Muscle of leg (tissue), 11 donors: ENCODE measurements around the gene NRIP1. TPM values are rescaled to one million over a fixed set of nuclear protein-coding genes. Genes with fewer than 3 reads are reported as not detected.
A peak's percentile ranks its signal among the peaks of the same experiment; 100 is the strongest.
"Not testable (repeated sequence)": the region's sequence is repeated elsewhere in the genome, so short reads cannot be mapped to it uniquely, and the experiment has no call there.

Experiments
- DNase-seq: peaks from one replicate; pipeline ENCODE4 v3.0.0; 2013
- H3K27ac ChIP-seq: one replicate; pipeline ENCODE4 v1.5.1; 2013; ENCODE audit warnings: mild to moderate bottlenecking, low read length, control low read depth
- H3K27me3 ChIP-seq: one replicate; pipeline ENCODE4 v1.6.1; 2013; ENCODE audit warnings: low read length; ENCODE audit not compliant: control insufficient read depth, insufficient read depth
- H3K36me3 ChIP-seq: one replicate; pipeline ENCODE4 v1.6.1; 2013; ENCODE audit warnings: low read length; ENCODE audit not compliant: control insufficient read depth, insufficient read depth
- H3K4me1 ChIP-seq: one replicate; pipeline ENCODE4 v1.6.1; 2013; ENCODE audit warnings: low read length; ENCODE audit not compliant: control insufficient read depth, insufficient read depth
- H3K4me3 ChIP-seq: one replicate; pipeline ENCODE4 v1.5.1; 2013; ENCODE audit warnings: low read length, control low read depth
- H3K9me3 ChIP-seq: replicated peaks from 2 replicates; pipeline ENCODE4 v1.6.1; 2013; ENCODE audit warnings: low read depth, low read length; ENCODE audit not compliant: control insufficient read depth
- WGBS: methylation state at CpG from one replicate; pipeline ENCODE4 v1.1.5; 2013; ENCODE audit warnings: missing lambda C conversion rate; ENCODE audit not compliant: insufficient coverage; 5-methylcytosine and 5-hydroxymethylcytosine counted together
- polyA plus RNA-seq, 8 donors: library from polyadenylated mRNA; unstranded; fragments of 120-200 nt; gene quantifications; one replicate each; pipeline versions ENCODE4 v1.2.1 to v1.2.3, GENCODE V29; 2013; ENCODE audit warnings: inconsistent platforms in 1 of 8, low replicate concordance in 1 of 8; ENCODE audit not compliant: insufficient read length in 8 of 8, insufficient read depth in 1 of 8
- total RNA-seq: library from RNA; stranded (reverse); fragments of 120-200 nt; gene quantifications from one replicate; pipeline ENCODE4 v1.2.4, GENCODE V29; 2013

NRIP1 gene
- total and polyA plus RNA-seq, 9 donors = 28.6 to 75.4 (median 39.2) TPM

DNA sequence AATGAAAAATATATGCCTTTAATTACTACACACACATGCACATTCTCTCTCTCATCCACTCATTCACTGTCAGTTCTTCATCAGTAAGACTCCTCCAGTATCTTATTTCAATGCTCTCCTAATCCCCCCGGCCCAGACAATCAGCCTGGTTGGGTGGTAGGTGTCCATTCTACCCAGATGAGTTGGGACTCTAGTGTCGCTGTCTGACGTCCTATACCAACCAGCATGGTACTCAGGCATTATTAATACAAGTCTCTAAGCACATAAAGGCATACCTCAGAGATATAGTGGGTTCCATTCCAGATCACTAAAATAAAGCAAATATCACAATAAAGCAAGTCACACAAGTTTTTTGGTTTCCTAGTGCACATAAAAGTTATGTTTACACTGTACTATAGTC lies 19.8 kb downstream of the NRIP1 start:
- DNase-seq = no peak
- peaks cover 7% of the 10 kb centered on the region for H3K36me3 ChIP-seq
- no peaks in the 10 kb centered on the region for H3K4me1 ChIP-seq
- no peak overlapping the region for H3K4me3 ChIP-seq
- H3K27me3 ChIP-seq = no peaks in the 10 kb centered on the region
- H3K27ac ChIP-seq = no peak overlapping the region
- 80% methylated on average over 1 of the region's 3 CpGs for WGBS
- peaks cover 2% of the 10 kb centered on the region for H3K9me3 ChIP-seq

DNA sequence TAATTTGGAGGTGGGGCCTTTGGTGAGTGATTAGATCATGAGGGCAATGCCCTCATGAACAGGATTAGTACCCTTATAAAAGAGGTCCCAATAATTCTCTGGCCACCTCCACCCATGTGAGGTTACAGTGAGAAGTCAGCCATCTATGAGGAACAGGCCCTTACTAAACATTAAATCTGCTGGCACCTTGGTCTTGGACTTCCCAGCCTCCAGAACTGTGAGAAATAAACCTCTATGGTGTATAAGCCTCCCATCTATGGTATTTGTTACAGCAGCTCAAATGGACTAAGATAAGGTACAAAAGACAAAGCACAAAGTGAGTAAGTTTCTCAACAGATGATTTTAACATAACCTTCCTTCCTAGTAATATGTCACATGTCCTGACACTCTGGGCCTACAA lies 22.3 kb downstream of the NRIP1 start:
- Histone ChIP-seq H3K27me3 (no peaks in the 10 kb centered on the region), H3K36me3 (peaks cover 7% of the 10 kb centered on the region), H3K27ac (no peak overlapping the region), H3K9me3 (peaks cover 2% of the 10 kb centered on the region), H3K4me3 (no peak overlapping the region), H3K4me1 (no peaks in the 10 kb centered on the region)
- DNase-seq = no peak

DNA sequence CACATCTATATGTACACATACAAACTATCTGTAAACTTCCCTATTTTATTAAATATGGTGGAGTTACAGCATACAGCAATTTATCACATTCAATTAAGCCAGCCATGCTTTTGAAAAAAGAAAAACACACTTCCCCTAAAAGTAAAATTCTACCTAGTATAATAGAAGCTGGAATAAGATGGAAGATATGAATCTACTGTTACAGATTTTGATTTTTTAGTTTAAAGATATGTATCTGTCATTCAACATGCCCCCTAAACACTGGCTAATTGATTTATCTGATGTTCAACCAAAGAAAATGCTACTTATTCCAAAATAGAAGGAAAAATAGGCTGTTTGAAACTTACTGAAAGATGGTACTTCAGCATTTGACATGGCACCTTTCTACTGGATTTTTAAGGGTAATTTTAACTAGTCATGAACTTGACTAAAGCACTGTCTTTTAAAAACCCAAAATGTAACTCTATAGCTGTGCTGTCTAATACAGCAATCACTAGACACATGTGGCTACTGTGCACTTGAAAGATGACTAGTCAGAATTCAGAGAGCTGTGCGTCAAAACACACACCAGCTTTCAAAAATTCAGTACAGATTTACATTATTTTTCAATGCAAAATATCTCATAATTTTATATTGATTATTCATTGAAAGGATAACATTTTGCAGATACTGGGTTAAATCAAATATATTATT lies 25.0 kb downstream of the NRIP1 start:
- Histone ChIP-seq H3K4me1 (no peaks in the 10 kb centered on the region), H3K27me3 (no peaks in the 10 kb centered on the region), H3K27ac (no peak overlapping the region), H3K4me3 (no peak overlapping the region), H3K9me3 (no peaks in the 10 kb centered on the region), H3K36me3 (peaks cover 7% of the 10 kb centered on the region)
- no peak for DNase-seq
- no CpG with 5 or more reads among the region's 1 CpG for WGBS

DNA sequence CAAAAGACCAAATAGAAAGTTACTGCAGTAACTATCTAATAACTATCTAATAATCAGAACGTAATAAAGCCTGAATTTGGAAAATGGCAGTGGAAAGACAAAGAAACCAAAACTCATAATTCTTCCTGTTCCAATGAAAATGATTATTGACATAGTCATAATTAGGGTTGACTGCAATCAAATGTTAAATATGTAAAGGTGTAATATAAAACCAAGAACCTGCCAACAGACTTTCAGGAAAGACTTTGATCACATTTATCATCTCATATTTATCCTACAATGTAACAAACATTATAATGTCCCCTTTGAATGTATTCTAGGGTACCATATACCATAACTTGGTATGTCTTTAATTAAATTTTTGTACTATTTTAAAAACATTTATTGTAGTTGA lies 26.9 kb downstream of the NRIP1 start:
- no peak for DNase-seq
- no peak overlapping the region for H3K4me3 ChIP-seq
- no peaks in the 10 kb centered on the region for H3K27me3 ChIP-seq
- H3K4me1 ChIP-seq = no peaks in the 10 kb centered on the region
- H3K36me3 ChIP-seq = peaks cover 6% of the 10 kb centered on the region
- WGBS = no CpG with 5 or more reads among the region's 1 CpG
- H3K9me3 ChIP-seq = no peaks in the 10 kb centered on the region
- no peak overlapping the region for H3K27ac ChIP-seq

DNA sequence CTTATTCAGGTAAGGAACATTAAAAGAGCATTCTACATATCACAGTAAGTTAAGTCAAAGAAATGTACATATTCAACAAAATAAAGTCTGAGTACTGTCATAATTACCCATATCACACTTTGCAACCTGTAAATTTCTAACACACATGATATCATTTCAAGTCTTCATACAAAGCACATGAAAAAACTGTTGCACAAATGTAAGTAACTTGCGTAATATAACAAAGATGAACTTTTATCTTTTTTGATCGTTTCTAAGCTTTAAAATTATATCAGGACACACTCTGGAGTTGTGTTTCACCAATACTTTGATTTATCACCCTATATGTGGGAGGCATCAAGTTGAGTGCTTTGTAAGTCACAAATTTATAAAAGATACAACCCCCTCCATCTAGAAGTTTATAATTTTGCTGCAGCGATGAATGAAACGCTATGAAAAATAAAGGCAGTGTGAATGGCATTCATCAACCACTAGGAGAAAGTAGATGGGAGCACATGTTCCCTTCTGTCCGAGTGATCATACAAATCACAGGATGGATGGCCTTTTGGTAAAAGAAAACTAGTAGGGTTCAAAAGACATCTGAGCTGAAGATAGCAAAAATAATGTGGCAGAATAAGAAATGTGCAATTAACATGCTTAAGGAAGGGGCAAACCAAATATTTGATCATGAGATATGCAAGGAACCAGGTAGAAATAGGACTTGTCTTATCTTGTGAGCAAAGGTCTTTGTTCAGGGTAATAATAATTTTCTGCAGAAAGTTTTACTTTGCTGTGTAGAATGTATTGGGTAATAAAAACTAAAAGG lies 27.5 kb downstream of the NRIP1 start:
- Histone ChIP-seq H3K4me3 (no peak overlapping the region), H3K4me1 (no peaks in the 10 kb centered on the region), H3K27ac (no peak overlapping the region), H3K9me3 (no peaks in the 10 kb centered on the region), H3K36me3 (no peaks in the 10 kb centered on the region), H3K27me3 (no peaks in the 10 kb centered on the region)
- no peak for DNase-seq
- WGBS = 91% methylated on average over 3 of the region's 5 CpGs

DNA sequence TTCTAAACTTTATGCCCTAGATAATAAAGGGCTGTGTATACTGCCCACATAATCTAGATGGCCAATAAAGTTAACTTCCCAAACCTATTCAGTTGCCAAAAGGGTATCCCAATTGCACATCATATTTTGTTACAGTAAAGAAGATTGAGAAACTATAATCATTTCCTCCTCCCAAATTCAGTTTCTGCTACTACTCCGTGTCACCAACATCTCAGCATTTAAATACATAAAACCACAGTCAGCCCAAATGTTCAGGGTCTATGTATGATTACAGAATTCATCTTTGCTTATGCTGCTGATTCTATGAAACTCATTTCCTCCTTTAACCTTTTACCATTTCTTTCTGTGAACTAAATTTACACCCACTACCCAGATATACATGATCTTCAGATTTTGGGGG lies 28.6 kb downstream of the NRIP1 start:
- Histone ChIP-seq H3K27me3 (no peaks in the 10 kb centered on the region), H3K36me3 (peaks cover 2% of the 10 kb centered on the region), H3K9me3 (no peaks in the 10 kb centered on the region), H3K27ac (no peak overlapping the region), H3K4me1 (no peaks in the 10 kb centered on the region), H3K4me3 (no peak overlapping the region)
- no CpG with 5 or more reads among the region's 1 CpG for WGBS
- no peak for DNase-seq

DNA sequence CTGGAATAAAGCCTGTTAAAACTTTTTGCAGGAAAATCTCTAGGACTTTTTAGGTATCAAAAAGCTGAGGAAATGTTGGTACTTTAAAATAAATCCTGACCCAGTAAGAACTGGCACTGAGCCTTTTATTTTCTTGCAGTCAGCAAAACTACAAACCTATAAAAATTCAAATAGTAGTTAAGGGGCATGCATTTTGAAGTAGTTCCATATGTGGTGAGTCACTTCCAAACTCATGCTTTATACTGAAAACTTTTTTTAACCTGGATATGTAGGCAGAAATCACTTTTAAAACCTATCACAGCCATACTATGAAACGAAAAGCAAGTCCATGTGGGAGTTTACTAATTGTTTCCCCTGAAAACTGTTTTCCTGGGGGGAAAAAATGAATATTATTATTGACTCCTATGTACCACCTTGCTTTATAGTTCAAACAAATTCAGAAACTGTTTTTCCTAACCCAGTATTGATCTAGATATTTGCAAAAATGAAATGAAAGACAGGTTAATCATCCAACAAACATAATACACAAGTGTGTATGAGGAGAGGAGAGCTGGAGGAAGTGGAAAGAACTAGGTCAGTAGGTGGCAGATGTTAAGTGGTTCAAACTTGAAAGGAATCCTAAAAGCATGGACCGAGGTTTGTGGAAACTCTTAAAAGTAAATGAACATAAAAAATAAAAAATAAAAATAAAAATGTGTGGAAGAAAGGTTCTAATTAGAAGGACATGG lies 30.5 kb downstream of the NRIP1 start:
- peaks cover 7% of the 10 kb centered on the region for H3K36me3 ChIP-seq
- no CpG with 5 or more reads among the region's 2 CpGs for WGBS
- peak; percentile 54 for DNase-seq

DNA sequence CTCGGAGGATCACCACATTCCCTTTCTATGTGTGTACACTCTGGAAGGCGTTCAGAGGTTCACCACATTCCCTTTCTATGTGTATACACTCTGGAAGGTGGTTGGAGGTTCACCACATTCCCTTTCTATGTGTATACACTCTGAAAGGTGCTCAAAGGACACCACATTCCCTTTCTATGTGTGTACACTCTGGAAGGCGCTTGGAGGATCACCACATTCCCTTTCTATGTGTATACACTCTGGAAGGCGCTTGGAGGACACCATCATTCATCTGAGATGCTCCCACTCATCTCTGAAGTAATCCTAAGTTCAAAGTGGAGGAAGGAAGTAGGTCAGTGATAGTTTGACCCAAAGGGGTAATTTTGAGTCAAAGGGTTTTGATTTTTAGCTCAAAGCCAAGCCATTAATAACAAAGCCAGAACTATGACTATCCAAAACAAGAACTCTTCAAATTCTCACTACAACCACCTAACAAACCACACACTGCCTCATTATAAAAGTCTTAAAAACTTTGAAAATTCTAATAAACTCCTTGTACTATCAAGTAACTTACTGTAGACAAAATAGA lies 32.9 kb downstream of the NRIP1 start:
- WGBS = no CpG with 5 or more reads among the region's 4 CpGs
- no peaks in the 10 kb centered on the region for H3K27me3 ChIP-seq
- no peak overlapping the region for H3K4me3 ChIP-seq
- H3K9me3 ChIP-seq = peaks cover 2% of the 10 kb centered on the region
- no peak overlapping the region for H3K27ac ChIP-seq
- DNase-seq = no peak
- H3K36me3 ChIP-seq = peaks cover 7% of the 10 kb centered on the region
- H3K4me1 ChIP-seq = no peaks in the 10 kb centered on the region

More for the DNA sequence above, 30.5 kb downstream of the NRIP1 start:
- no peak overlapping the region for H3K27ac ChIP-seq
- H3K9me3 ChIP-seq = peaks cover 2% of the 10 kb centered on the region
- H3K4me1 ChIP-seq = no peaks in the 10 kb centered on the region
- H3K27me3 ChIP-seq = no peaks in the 10 kb centered on the region
- H3K4me3 ChIP-seq = no peak overlapping the region

DNA sequence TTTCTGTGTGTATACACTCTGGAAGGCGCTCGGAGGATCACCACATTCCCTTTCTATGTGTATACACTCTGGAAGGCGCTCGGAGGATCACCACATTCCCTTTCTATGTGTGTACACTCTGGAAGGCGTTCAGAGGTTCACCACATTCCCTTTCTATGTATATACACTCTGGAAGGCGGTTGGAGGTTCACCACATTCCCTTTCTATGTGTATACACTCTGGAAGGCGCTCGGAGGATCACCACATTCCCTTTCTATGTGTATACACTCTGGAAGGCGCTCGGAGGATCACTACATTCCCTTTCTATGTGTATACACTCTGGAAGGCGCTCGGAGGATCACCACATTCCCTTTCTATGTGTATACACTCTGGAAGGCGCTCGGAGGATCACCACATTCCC lies 33.4 kb downstream of the NRIP1 start:
- H3K36me3 ChIP-seq, H3K27me3 ChIP-seq, H3K9me3 ChIP-seq, DNase-seq, H3K4me1 ChIP-seq, H3K4me3 ChIP-seq, H3K27ac ChIP-seq: not testable (repeated sequence)
- WGBS = no CpG with 5 or more reads among the region's 14 CpGs

DNA sequence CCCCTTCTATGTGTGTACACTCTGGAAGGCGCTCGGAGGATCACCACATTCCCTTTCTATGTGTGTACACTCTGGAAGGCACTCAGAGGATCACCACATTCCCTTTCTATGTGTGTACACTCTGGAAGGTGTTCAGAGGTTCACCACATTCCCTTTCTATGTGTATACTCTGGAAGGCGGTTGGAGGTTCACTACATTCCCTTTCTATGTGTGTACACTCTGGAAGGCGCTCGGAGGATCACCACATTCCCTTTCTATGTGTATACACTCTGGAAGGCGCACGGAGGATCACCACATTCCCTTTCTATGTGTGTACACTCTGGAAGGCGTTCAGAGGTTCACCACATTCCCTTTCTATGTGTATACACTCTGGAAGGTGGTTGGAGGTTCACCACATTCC lies 33.9 kb downstream of the NRIP1 start:
- WGBS = no CpG with 5 or more reads among the region's 8 CpGs
- H3K27me3 ChIP-seq, DNase-seq, H3K4me3 ChIP-seq, H3K27ac ChIP-seq, H3K36me3 ChIP-seq, H3K4me1 ChIP-seq, H3K9me3 ChIP-seq: not testable (repeated sequence)
